Activated B cell treated with CpG ODN at 0.5 μM for 24 hours (primary cell): ENCODE data around the gene FHOD3. TPM values are rescaled to one million over a fixed set of nuclear protein-coding genes. Genes with fewer than 3 reads are reported as not detected.

Experiments
- ATAC-seq: fragments of 200-7000 bp; cut with Tn5 transposase; one replicate; pipeline ENCODE4 v1.10.0; 2021; ENCODE audit warnings: low read depth, mild to moderate bottlenecking, moderate library complexity
- CTCF ChIA-PET: fragments of 350-600 bp; sonication (Branson Sonifier 250); formaldehyde crosslinking; loops from one replicate; lab custom pipeline; 2021; ENCODE audit warnings: antibody characterized with exemption; lab: Charles Lee
- POLR2A ChIA-PET: fragments of 350-600 bp; sonication (Branson Sonifier 250); formaldehyde crosslinking; loops from one replicate; lab custom pipeline; 2021; ENCODE audit warnings: antibody characterized with exemption; lab: Charles Lee
- DNase-seq: peaks from one replicate; pipeline ENCODE4 v3.0.0; 2022
- H3K27ac Mint-ChIP-seq: one replicate; pipeline ENCODE4 v1.8.0; 2020; ENCODE audit warnings: mixed read lengths
- H3K27me3 Mint-ChIP-seq: one replicate; pipeline ENCODE4 v1.8.0; 2021; ENCODE audit warnings: mixed read lengths
- H3K36me3 Mint-ChIP-seq: one replicate; pipeline ENCODE4 v1.8.0; 2021; ENCODE audit warnings: low read depth, mixed read lengths
- H3K4me1 Mint-ChIP-seq: one replicate; pipeline ENCODE4 v1.8.0; 2021; ENCODE audit warnings: mixed read lengths
- H3K4me3 Mint-ChIP-seq: one replicate; pipeline ENCODE4 v1.8.0; 2020; ENCODE audit warnings: mild to moderate bottlenecking, mixed read lengths
- H3K9me3 Mint-ChIP-seq: one replicate; pipeline ENCODE4 v1.8.0; 2020; ENCODE audit warnings: mixed read lengths
- CTCF ChIP-seq: fragments of 200-600 bp; IDR thresholded peaks from one replicate; pipeline ENCODE4 v1.8.0; 2022; ENCODE audit warnings: antibody characterized with exemption, mild to moderate bottlenecking
- intact Hi-C: fragments of 100-400 bp; cut with micrococcal nuclease; formaldehyde crosslinking; loops from one replicate; pipeline ENCODE4 v1.15.1; 2024
- total RNA-seq: library from RNA; stranded (reverse); gene quantifications from 2 replicates; pipeline ENCODE4 v1.2.3, GENCODE V29; 2022

The FHOD3 gene
- total RNA-seq, 1 donor from 2014 or later: not detected

- Mint-ChIP-seq H3K27me3 (peaks cover 1% of the 10 kb centered on the region), H3K4me3 (no peak overlapping the region), H3K36me3 (no peaks in the 10 kb centered on the region), H3K27ac (no peak overlapping the region), H3K4me1 (peaks cover 12% of the 10 kb centered on the region), H3K9me3 (peaks cover 6% of the 10 kb centered on the region)
- no peak for TF ChIP-seq CTCF
- ATAC-seq: no peak
- no peak for DNase-seq
- intact Hi-C loops: no loop called here
- POLR2A ChIA-PET: no interaction called here
- CTCF ChIA-PET: interaction anchor here (0.8 kb wide), 1 partner anchor 48 kb away, joined by 3 read pairs; no protein-coding TSS in a partner anchor
These were observed 438.6 kb downstream of the FHOD3 start for GRCh38 chr18:36736094-36736493.

- intact Hi-C loops: no loop called here
- Mint-ChIP-seq H3K27me3 (peaks cover 1% of the 10 kb centered on the region), H3K9me3 (peaks cover 3% of the 10 kb centered on the region), H3K4me1 (peaks cover 12% of the 10 kb centered on the region), H3K27ac (no peak overlapping the region), H3K36me3 (no peaks in the 10 kb centered on the region), H3K4me3 (no peak overlapping the region)
- POLR2A ChIA-PET: no interaction called here
- TF ChIP-seq CTCF: no peak
- ATAC-seq (no peak), DNase-seq (no peak)
- CTCF ChIA-PET: no interaction called here
These were observed 439.8 kb downstream of the FHOD3 start for GRCh38 chr18:36737316-36737715.

- ChIA-PET CTCF (no interaction called here), POLR2A (no interaction called here)
- H3K4me1 Mint-ChIP-seq: no peaks in the 10 kb centered on the region
- no peak overlapping the region for H3K4me3 Mint-ChIP-seq
- ATAC-seq: no peak
- H3K27me3 Mint-ChIP-seq: no peaks in the 10 kb centered on the region
- DNase-seq: no peak
- no peaks in the 10 kb centered on the region for H3K36me3 Mint-ChIP-seq
- intact Hi-C loops: no loop called here
- no peak for TF ChIP-seq CTCF
- H3K9me3 Mint-ChIP-seq: no peaks in the 10 kb centered on the region
- H3K27ac Mint-ChIP-seq: no peak overlapping the region
These were observed 446.9 kb downstream of the FHOD3 start for GRCh38 chr18:36744261-36744876.

- Mint-ChIP-seq H3K9me3 (peaks cover 3% of the 10 kb centered on the region), H3K27me3 (no peaks in the 10 kb centered on the region), H3K36me3 (no peaks in the 10 kb centered on the region), H3K4me1 (no peaks in the 10 kb centered on the region), H3K4me3 (no peak overlapping the region), H3K27ac (no peak overlapping the region)
- DNase-seq (no peak), ATAC-seq (no peak)
- CTCF ChIA-PET: no interaction called here
- intact Hi-C loops: no loop called here
- TF ChIP-seq CTCF: no peak
- POLR2A ChIA-PET: no interaction called here
These were observed 447.9 kb downstream of the FHOD3 start for GRCh38 chr18:36745219-36745975.
